Raji (cell line): ENCODE results near the gene EIPR1.

ENCODE experiments used
- POLR2A ChIP-seq: IDR thresholded peaks from 2 replicates; pipeline ENCODE4 v1.6.1; 2011; ENCODE audit warnings: low read depth, low read length, control low read depth; ENCODE audit not compliant: insufficient read depth

The EIPR1 gene

GRCh38 chr2:3309496-3310355 lies 67.9 kb downstream of the EIPR1 start:
- no peak for TF ChIP-seq POLR2A

GRCh38 chr2:3307901-3308300 lies 69.7 kb downstream of the EIPR1 start:
- no peak for TF ChIP-seq POLR2A

GRCh38 chr2:3307236-3307635 lies 70.4 kb downstream of the EIPR1 start:
- TF ChIP-seq POLR2A = no peak

GRCh38 chr2:3305952-3306351 lies 71.7 kb downstream of the EIPR1 start:
- TF ChIP-seq POLR2A = no peak

GRCh38 chr2:3305431-3305830 lies 72.2 kb downstream of the EIPR1 start:
- TF ChIP-seq POLR2A = no peak

- TF ChIP-seq POLR2A = no peak
Observed at GRCh38 chr2:3303583-3304406, 73.8 kb downstream of the EIPR1 start.

GRCh38 chr2:3302751-3303582 lies 74.7 kb downstream of the EIPR1 start:
- TF ChIP-seq POLR2A = no peak

- TF ChIP-seq POLR2A = no peak
Observed at GRCh38 chr2:3302421-3302750, 75.2 kb downstream of the EIPR1 start.

- no peak for TF ChIP-seq POLR2A
Observed at GRCh38 chr2:3301001-3301400, 76.6 kb downstream of the EIPR1 start.

- no peak for TF ChIP-seq POLR2A
Observed at GRCh38 chr2:3300224-3300995, 77.2 kb downstream of the EIPR1 start.

GRCh38 chr2:3299703-3300102 lies 77.9 kb downstream of the EIPR1 start:
- no peak for TF ChIP-seq POLR2A

- TF ChIP-seq POLR2A = no peak
Observed at GRCh38 chr2:3299130-3299529, 78.5 kb downstream of the EIPR1 start.

- no peak for TF ChIP-seq POLR2A
Observed at GRCh38 chr2:3298191-3298590, 79.4 kb downstream of the EIPR1 start.

GRCh38 chr2:3297523-3297922 lies 80.1 kb downstream of the EIPR1 start:
- TF ChIP-seq POLR2A = no peak
